GM18499 (cell line): Measurements from ENCODE around the gene SRD5A3.

Experiments used
- ATAC-seq: cut with Tn5 transposase; IDR thresholded peaks from one replicate; pipeline ENCODE4 v1.9.1; 2021; ENCODE audit warnings: moderate number of reproducible peaks; ENCODE audit not compliant: insufficient read depth, unreplicated experiment

SRD5A3 gene

GRCh38 chr4:55345980-55346850 lies at the start of gene SRD5A3:
Gene SRD5A3, plus strand, starts transcription at chr4:55346242. Its CDS starts 95 bp downstream, at chr4:55346337.
- ATAC-seq = peak; percentile 78

GRCh38 chr4:55297346-55297745 lies 48.7 kb upstream of the SRD5A3 start:
- ATAC-seq = no peak

GRCh38 chr4:55303760-55304165 lies 42.3 kb upstream of the SRD5A3 start:
- no peak for ATAC-seq

- no peak for ATAC-seq
Measured at GRCh38 chr4:55304303-55304702, 41.7 kb upstream of the SRD5A3 start.

GRCh38 chr4:55308071-55308470 lies 38.0 kb upstream of the SRD5A3 start:
- ATAC-seq = no peak

- no peak for ATAC-seq
Measured at GRCh38 chr4:55311792-55312488, 34.1 kb upstream of the SRD5A3 start.

- ATAC-seq = peak; percentile 63
Measured at GRCh38 chr4:55312489-55313101, 33.4 kb upstream of the SRD5A3 start.

- no peak for ATAC-seq
Measured at GRCh38 chr4:55314141-55314820, 31.8 kb upstream of the SRD5A3 start.

GRCh38 chr4:55318175-55319129 lies 27.6 kb upstream of the SRD5A3 start:
- no peak for ATAC-seq

- ATAC-seq = no peak
Measured at GRCh38 chr4:55321707-55322264, 24.3 kb upstream of the SRD5A3 start.

GRCh38 chr4:55323375-55323774 lies 22.7 kb upstream of the SRD5A3 start:
- no peak for ATAC-seq

GRCh38 chr4:55326629-55327028 lies 19.4 kb upstream of the SRD5A3 start:
- no peak for ATAC-seq

GRCh38 chr4:55329012-55329411 lies 17.0 kb upstream of the SRD5A3 start:
- no peak for ATAC-seq

GRCh38 chr4:55330241-55330640 lies 15.8 kb upstream of the SRD5A3 start:
- ATAC-seq = no peak

- ATAC-seq = no peak
Measured at GRCh38 chr4:55336138-55337034, 9.7 kb upstream of the SRD5A3 start.

GRCh38 chr4:55337944-55338343 lies 8.1 kb upstream of the SRD5A3 start:
- ATAC-seq = no peak

- no peak for ATAC-seq
Measured at GRCh38 chr4:55338486-55338885, 7.6 kb upstream of the SRD5A3 start.

GRCh38 chr4:55340266-55340665 lies 5.8 kb upstream of the SRD5A3 start:
- no peak for ATAC-seq
